Measurements from ENCODE around the gene OR9G1. TPM values are rescaled to one million over a fixed set of nuclear protein-coding genes. Genes with fewer than 3 reads are reported as not detected.

Gene OR9G1
- total and polyA plus RNA-seq, 9 of the 15 experiments (the other 6 are each of a cell fraction or from before 2014, with no cell fraction given) = not detected

DNA sequence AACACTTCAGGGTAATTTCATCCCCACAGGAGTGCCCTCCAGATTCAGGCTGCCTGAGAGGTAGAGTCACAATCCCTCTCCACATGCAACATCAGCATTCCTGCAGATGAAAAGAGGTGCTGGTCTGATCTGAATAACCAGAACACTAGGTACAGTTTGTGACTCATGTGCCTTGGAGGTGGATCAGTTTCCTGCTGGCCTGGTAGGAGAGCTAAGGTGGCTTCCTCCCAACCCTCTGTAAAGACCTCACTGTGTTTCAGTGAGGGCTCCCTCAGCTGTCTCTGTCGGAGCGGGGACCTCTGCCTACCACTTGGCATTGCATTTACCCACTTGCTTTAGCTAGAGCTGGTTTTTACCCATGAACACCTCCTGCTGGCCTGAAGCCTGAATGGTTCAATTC is 7.6 kb downstream of the OR9G1 start:
- no TSS peak for BruUV-seq (replicated peaks)
- POLR2A ChIA-PET = no interaction called here
- intact Hi-C loops (cut with micrococcal nuclease) = no loop called here

More for the DNA sequence above, 7.6 kb downstream of the OR9G1 start:
- Histone ChIP-seq H3K4me3 (no peak overlapping the region), H3K9me3 (replicated peaks; ENCODE audit: control insufficient read depth, insufficient read depth, low read depth, low read length) (no peaks in the 10 kb centered on the region; the same call in none of the 2 replicates), H3K27ac (ENCODE audit: extremely low read depth, low read depth, low read length) (no peak overlapping the region), H3K9me1 (ENCODE audit: control insufficient read depth, insufficient read depth, low read length) (no peaks in the 10 kb centered on the region), H3K79me2 (ENCODE audit: control insufficient read depth, insufficient read depth, low read length) (no peaks in the 10 kb centered on the region), H3K4me2 (ENCODE audit: insufficient read depth, low read length) (no peak overlapping the region), H3K4me1 (replicated peaks in 1 of 2; ENCODE audit: control insufficient read depth in 2 of 2, insufficient read depth in 2 of 2, low read length in 2 of 2) (no peaks in the 10 kb centered on the region), H3K27me3 (ENCODE audit: control insufficient read depth in 2 of 2, insufficient read depth in 2 of 2, low read length in 2 of 2) (no peaks in the 10 kb centered on the region), H3K9ac (ENCODE audit: insufficient read depth in 1 of 2, low read depth in 2 of 2, low read length in 2 of 2) (no peak overlapping the region), H2AFZ (ENCODE audit: low read depth, low read length) (no peak overlapping the region), H3K36me3 (ENCODE audit: control insufficient read depth, insufficient read depth, low read length) (no peaks in the 10 kb centered on the region), H4K20me1 (replicated peaks; ENCODE audit: control insufficient read depth, insufficient read depth, low read length) (no peaks in the 10 kb centered on the region)
- 0% methylated on average over 2 of the region's 2 CpGs for WGBS (ENCODE audit: insufficient coverage, low coverage, missing lambda C conversion rate)
- ATAC-seq (no peak), DNase-seq (ENCODE audit: extremely low read depth in 1 of 4, low spot score in 3 of 4) (no peak), FAIRE-seq (no peak)
- CTCF ChIA-PET (ENCODE audit: low intra/inter-chr PET ratio) = no interaction called here
- TF ChIP-seq DIDO1 (tag; IDR thresholded peaks at IDR 0.05; ENCODE audit: low read depth) (no peak), MAFF (IDR thresholded peaks at IDR 0.05; ENCODE audit: low read length) (no peak), BRCA1 (IDR thresholded peaks at IDR 0.05) (no peak), BRCA1 (CRISPR knock-in tag; IDR thresholded peaks at IDR 0.05) (no peak), ZNF24 (IDR thresholded peaks at IDR 0.05) (no peak), ID3 (CRISPR knock-in tag; IDR thresholded peaks at IDR 0.05) (no peak), ID3 (tag; IDR thresholded peaks at IDR 0.05) (no peak), ZNF232 (CRISPR knock-in tag; IDR thresholded peaks at IDR 0.05) (no peak), ZNF408 (CRISPR knock-in tag; IDR thresholded peaks at IDR 0.05; ENCODE audit: low read depth) (no peak), JUN (IDR thresholded peaks at IDR 0.05; ENCODE audit: borderline replicate concordance, low read depth, low read length) (no peak), JUN (CRISPR knock-in tag; IDR thresholded peaks at IDR 0.05; ENCODE audit: borderline replicate concordance) (no peak), ZNF589 (CRISPR knock-in tag; IDR thresholded peaks at IDR 0.05; ENCODE audit: low read depth) (no peak), HDAC1 (IDR thresholded peaks at IDR 0.05) (no peak)
- TF ChIP-seq, protein P1, sequence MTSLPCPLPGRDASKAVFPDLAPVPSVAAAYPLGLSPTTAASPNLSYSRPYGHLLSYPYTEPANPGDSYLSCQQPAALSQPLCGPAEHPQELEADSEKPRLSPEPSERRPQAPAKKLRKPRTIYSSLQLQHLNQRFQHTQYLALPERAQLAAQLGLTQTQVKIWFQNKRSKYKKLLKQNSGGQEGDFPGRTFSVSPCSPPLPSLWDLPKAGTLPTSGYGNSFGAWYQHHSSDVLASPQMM (CRISPR knock-in tag; IDR thresholded peaks at IDR 0.05) = no peak
- in situ Hi-C loops (cut with MboI) = no loop called here

All from K562 (cell line).